Fibroblast of peridontal ligament (primary cell): ENCODE measurements around the gene SLC37A1.
"Not testable (repeated sequence)": the region's sequence is repeated elsewhere in the genome, so short reads cannot be mapped to it uniquely, and the experiment has no call there.

Experiments
- DNase-seq: peaks from one replicate; pipeline ENCODE4 v3.0.0-alpha.2; 2010; ENCODE audit errors: extremely low read depth

The SLC37A1 gene

DNA sequence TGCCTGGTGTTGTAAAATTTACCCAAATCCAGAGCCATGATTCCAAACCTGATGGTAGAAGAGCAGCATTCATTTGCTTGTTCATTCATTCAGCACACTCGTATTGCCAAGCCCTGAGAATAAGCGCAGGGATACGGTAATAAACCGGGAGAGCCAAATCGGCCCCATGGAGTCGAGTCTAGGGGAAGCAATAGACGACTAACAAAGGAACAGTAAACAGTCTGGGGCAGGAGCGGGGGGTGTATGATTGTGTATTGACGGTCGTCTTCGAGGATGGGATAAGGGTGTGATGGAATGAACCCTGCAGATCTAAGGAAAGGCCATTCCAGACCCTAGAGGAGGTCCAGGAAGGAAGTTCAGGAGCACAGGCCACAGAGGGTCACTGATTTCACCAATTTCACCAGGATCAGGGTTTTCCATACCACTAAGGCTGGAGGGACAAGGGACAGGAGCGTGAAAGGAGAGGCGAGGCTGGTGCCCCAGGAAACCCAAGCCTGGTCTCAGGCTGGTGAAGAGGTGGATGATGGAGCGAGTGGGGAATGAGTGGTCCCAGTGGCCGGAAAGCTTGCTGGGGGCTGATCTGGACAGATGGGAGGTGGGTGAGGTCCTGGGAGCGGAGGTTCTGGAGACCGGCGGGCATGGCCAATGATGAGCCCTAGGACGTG is 78.6 kb downstream of the SLC37A1 start:
- no peak for DNase-seq

DNA sequence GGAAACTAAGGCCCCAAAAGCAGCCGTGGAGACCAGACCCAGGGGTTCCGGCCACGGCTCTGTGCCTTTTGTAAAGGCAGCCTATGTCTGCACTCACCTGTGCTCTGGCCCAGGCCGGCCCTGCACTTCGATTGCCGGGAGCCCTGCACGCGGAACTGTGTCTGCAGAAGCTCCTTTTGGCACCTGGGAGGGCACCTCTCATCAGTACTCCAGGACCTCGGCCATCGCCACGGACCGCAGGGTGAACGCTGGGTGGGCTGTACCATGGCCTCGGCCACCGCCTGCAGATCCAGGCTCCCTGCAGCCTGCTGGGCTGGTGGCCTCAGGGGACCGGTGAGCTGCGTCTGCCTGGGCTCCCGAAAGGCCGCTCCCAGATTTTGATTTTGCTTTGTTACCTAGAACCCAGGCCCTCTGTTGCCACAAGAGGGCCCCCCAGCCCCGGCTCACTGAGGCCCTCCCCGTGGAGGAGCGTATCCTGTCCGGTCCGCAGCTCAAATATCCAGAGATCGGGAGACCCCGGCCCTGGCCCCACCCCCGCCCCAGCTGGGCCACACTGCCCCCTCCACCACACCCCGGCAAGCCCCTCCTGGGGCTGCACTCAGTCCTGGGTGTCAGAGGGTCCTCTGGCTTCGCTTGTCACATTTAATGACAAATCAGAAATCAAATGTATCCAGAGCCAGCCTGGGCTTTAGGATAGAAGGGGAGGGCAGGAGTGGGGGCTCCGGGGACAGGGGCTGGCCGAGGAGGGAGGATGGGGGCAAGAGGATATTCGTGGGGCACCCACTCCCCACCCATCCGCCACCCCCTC is 79.6 kb downstream of the SLC37A1 start:
- peak; percentile 34 for DNase-seq

DNA sequence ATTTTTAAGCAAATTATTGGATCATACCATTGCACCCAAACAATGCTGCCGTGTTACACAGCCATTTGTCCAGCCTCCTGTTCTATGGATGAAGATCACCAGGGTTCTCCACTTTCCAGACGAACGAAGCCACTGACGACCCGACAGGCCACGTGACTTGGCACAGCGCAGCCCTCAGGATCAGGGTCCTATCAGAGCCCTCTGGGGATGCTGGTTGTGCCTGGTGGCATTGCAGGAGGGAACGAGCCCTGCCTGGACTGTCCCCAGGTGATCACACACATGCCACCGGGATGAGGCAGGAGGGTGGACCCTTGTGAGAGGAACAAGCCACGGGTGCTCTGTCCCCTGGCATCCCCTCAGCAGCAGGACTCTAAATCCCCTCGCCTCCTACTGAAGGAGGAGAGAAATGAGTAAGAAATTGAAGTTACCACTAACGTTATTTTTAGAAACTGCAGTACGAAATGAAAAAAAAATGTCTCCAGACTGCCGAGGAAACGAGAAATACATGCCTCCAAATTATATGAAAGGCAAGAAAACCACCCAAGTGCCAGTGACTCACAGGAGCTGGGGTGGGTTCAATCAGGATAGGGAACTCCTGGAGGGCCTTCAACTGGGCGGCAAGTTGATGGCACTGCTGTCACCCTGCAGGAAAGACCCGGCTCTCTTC is 81.1 kb downstream of the SLC37A1 start:
- DNase-seq = peak; percentile 3

DNA sequence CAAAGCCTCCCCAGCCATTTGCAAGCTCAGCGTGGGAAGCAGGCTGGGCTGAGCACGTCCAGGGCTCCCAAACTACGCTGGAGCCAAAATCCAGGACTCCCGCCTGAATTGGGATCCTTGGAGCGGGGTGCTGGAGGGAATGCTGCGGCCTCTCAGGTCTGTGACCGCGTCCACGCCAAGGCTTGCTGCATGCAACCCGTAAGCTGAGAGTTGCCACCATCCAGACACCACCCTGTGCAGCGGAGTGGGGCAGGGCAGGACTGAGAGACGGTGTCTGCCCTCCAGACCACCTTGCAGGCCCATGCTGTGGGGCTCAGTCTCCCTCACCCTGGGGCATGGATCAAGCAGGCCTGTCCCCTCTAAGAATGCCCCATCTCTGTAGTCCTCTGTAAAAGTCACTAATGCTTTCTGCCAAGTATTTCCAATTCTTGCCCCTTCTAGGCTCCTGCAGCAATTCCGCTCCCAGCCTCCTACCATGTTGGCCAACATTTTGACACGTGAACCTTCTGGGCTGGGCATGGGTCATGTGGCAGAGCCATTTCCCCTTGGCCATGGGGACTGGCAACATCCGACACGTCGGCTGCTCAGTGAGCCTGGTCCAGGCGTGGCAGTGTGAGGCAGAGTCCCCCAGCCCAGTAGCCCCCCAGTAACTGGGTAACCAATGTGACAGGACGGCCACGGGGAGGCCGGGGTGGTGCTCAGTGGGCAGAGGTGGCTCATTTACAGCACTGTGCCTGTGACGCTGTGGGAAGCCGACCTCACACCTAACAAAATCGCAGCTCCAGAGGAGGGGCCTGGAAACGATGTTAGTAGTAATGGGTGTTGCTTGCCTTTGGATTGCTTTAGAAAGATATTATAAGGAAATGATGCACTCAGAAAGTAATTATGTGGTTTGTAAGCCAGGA is 81.9 kb downstream of the SLC37A1 start:
- no peak for DNase-seq

DNA sequence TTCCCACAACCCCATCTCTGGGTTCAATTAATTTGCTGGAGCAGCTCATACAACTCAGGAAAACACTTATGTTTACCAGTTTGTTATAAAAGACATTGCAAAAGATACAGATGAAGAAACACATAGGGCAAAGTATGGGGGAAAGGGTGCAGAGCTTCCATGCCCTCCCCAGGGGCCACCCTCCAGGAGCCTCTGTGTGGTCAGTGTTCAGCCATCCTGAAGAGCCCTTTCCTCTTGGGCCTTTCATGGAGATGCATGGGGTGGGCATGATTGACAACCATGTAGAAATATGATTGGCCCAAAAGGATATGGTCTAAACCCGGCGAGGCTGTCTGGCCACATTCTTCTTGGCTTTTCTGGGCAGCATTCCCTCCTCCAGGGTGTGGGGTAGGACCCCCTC is 83.0 kb downstream of the SLC37A1 start:
- DNase-seq = no peak

DNA sequence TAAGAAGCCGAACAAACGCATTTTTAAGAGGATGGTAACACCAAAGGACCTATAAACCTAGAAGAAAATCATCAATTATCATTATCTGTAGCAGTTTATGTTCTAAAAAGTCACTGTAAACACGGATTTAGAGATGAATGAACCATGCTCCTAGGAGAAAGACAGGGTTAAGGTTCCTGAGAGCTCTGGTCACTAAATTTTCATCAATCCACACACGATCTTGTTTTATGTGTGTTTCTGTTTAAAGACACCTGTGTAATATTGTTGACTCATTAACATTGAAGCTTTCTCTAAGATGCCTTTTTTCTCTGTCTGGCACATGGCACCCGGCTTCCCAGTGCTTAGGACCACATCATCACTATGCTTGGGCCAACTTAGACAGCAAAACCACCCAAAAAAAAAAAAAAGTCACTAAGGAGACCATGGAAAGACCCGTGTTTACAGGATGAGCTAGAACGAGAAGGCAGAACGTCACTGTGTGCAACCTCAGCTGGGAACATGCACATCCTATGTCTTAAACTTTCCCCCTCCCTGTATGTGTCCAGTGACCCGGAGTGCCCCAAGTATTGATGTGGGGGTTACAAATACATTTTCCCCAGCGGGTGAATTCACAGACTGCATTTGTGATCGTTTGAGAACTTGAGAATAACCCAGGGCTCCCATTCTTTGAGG is 84.0 kb downstream of the SLC37A1 start:
- DNase-seq = no peak

DNA sequence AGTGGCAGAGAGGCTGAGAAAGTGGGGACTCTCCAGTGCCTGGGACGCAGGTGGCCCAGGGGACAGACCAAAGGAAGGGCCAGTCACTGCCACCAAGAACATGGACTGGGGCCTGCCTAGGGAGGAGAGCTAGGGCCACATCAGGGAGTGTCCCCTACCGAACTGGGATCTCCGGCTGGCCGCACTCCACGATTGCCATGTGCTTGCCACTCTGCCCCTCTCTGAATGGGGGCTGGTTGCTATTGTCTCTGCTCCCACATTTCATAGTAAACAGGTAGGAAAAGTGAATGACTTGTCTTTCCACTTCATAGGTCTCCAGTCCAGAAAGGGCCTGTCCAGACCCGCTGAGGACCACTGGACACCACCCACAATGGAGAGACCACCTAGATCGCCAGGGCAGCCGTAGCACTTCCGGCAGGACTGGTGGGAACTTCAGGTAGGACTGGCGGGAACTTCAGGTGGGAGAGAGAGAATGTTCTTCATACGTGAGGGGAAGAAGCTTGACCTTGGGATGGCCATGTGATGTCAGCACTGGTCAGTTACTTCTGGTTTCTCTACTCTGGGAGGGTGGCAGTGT is 84.6 kb downstream of the SLC37A1 start:
- no peak for DNase-seq

DNA sequence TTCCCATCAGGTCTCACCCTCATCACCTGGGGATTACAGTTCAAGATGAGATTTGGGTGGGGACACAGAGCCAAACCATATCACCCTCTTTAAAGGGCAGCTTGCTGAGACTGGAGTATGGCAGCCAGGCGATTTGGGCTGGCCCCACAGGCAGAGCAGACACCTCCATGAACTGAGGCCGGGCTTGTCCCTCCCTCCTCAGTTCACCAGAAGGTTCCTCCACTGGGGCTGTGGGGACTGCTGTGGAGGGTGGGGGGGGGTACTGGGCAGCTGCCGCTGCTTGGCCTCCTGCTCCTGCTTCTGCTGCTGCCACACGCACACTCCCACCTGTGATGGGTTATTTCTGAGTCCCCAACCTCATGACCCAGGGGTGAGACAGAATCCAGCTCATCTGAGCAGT is 85.8 kb downstream of the SLC37A1 start:
- DNase-seq = no peak

DNA sequence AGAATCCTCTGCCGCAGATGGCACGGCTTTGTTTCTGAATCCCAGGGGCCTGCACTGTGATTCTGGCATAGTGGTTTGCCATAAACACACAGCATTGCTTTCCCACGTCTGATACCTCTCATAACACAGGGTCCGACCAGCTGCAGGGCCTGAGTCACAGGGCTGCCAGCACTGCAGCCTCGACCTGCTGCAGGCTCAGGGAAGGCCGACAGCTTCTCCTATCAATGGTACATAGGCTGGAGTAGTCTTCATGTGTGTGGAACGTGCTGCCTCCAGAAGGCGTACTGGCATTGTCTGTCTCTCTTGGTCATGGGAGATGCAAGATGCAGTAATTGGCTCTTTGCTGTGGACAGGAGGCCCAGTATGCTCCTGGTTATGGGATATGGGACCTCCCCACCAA is 86.3 kb downstream of the SLC37A1 start:
- no peak for DNase-seq

DNA sequence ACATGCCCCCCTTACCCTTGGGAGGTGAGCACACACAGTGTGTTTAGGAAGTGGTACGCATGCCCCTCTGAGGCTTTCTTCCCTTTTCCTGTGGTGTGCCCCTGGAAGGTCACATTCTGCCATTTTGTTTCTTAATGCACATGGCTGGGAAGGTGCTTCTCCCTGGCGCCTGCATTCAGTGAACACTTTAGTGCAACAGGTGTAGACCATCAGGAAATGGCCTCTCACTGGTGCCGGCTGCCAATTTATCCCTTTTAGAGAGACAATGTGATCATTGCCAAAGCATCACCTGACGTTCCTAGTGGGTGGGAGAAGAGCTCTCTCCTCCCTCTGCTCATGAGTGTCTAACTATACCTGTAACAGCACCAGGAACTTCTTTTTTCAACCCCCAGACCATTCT is 88.0 kb downstream of the SLC37A1 start:
- no peak for DNase-seq

DNA sequence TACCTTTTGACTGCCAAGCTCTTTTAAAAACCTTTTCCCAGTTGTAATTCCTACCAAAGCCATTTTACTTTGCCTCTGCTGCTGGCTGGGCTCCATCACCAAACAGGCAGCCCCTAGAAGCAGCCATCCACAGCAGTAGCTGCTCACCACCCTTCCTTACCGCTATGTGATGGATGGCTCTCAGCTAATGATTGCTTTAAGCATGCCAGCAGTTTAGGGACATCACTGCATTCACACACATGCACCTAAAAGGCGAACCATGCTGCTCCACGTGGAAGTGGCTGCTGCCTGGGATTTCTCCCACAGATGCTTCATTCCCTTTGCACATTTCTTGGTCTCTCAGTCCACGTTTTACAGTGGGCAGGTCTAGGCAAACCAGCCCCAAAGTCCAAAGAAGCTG is 93.5 kb downstream of the SLC37A1 start:
- no peak for DNase-seq

DNA sequence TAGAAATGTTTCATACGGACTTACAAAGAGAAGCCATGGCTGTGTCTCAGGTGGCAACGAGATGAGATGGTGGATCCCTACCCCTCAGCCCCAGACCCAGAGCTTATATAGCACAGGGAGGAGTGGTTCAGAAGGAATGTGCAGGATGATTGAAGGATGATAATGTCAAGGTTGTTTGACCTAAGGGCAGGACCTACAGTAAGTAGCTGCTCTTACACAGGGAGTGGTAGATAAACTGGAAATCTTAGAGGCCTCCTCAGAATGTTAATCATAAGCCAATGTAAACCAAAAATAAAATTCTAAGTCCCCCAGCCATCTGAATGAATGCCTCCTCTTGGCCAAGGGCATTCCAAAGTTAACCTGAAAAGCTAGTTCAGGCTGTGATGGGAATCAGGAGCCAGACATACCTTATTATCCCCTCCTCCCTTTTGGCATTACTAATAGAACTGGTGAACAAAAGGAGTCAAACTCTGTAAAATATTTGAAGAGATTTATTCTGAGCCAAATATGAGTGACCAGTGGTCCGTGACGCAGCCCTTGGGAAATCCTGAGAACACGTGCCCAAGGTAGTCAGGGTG is 94.0 kb downstream of the SLC37A1 start:
- DNase-seq = no peak

DNA sequence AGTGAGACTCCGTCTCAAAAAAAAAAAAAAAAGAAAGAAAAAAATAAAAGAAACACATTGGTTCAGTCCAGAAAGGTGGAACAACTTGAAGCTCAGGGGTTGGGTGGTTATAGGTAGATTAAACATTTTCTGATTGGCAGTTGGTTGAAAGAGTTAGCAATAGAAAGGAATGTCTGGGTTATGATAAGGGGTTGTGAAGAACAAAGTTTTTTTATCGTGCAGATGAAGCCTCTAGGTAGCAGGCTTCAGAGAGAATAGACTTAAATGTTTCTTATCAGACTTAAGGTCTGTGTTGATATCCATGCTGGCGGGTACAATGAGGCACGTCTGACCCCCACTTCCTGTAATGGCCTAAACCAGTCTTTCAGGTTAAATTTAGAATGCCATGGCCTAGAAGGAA is 94.8 kb downstream of the SLC37A1 start:
- no peak for DNase-seq

DNA sequence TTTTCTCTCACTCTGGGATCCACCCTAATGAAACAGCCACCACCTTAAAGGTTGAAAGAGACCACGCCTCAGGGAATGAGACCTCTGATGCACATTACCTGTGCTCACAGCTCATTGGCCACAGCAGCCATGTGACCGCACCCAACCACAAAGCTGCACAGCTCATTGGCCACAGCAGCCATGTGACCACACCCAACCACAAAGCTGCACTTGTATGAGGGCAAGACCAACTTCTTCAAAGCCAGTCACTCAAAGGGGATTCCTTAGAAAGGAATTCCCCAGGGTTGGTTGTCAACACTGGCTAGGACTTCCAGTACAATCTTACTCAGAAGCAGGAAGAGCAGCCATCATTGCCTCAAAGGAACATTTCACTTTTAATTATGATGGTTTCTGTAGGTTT is 96.2 kb downstream of the SLC37A1 start:
- no peak for DNase-seq

DNA sequence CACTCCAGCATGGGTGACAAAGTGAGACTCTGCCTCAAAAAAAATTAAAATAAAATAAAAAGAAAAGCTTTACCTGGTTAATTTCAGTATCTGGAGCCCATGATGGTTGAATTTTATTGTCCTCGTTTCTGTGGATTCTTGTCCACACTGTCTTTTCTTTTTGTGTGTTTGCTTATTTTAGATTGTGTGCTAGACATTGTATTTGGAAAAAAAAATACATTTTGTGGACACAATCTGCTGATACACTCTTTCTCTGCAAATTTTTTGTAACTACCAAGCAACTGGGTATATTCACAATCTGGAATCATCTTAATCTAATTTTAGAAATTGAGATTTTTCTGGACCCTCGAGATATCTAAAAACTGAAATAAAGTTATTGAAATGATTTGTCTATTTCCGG is 98.2 kb downstream of the SLC37A1 start:
- DNase-seq = no peak

DNA sequence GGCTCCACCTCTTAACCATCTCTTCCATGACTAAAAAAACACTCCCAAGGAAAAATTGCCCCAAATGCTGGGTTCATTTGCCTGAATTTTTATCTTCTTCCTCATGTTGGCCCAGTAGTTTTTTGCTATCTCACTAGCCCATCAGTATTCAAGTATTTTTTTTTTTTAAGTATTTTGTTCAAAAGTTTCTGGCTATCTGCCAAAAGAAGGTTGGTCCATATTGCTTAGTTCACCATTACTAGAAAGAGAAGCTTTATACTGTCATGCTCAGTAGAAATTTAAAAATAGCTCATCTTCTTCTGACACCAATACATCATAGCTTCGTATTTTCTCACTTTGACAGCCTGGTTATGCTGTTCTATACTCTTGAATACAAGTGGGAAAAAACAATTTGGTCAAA is 98.7 kb downstream of the SLC37A1 start:
- DNase-seq = no peak

DNA sequence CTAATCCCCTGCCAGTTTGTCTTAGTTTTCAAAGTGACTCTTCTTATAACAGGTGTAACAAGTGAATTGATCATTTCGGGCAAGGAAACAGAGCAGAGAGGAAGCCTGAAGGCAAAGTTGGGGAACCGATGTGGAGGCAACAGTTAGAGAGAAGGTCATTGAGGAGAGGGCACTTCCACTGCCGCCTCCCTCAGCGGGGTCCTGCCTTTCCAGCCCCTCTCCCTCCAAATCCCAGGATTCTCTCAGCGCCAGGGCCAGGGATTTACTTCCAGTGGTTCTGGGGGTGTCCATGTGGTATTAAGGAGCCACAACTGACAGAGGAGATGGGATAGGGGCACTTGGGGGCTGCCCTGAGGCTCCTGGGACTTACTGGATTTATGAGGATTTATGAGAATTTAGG is 100.1 kb downstream of the SLC37A1 start:
- DNase-seq = no peak

DNA sequence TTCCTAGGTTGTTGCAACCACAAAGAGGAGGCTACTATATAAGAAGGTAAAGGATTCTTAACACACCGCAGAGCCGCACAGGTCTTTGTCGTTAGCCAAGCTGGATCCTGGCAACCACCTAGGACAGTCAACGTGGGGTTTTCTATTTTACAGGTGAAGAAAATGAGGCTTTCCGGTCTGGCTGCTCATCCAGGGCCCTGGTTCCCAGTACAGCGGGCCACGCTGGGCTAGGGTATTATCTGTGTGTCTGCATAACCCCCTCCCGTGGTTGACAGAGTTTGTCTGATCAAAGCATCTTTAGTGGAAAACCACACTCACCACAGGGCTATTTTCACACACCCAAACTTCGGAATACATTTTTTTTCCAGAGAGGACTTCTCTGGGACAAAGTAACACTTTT is 100.7 kb downstream of the SLC37A1 start:
- DNase-seq = no peak

DNA sequence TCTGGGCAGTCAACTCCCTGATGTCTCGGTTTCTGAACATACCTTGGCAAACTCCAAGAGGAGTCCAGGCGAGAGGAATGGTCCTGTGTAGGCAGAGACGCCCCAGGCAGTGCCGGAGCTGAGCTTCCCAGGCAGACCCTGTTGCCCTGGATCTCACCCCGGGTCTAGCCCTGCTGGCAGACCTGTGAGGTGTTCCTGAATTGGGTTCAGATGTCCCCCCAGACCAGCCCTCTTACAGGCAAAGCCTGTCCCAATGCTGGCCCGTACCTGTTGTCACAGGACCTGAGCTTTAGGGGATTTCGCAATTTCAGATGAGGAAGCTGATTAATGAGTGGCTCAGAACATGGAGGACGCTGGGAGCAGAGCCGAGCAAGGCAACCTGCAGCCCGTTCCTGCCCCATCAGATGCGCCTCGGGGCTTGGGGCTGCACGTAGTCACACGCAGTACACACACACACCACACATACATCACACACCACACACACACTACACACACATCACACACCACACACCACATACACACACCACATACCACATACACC is 101.2 kb downstream of the SLC37A1 start:
- DNase-seq = no peak

DNA sequence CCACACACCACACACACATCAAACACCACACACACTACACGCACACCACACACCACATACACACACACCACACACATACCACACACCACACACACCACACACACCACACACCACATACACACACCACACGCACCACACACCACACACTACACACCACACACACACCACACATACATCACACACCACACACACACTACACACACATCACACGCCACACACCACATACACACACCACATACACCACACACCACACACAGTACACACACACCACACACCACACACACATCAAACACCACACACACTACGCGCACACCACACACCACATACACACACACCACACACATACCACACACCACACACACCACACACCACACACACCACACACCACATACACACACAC is 101.7 kb downstream of the SLC37A1 start:
- DNase-seq = not testable (repeated sequence)
